Lower lobe of right lung (tissue), 2 donors: Measurements from ENCODE around the gene KLHDC8B. TPM values are rescaled to one million over a fixed set of nuclear protein-coding genes. Genes with fewer than 3 reads are reported as not detected.

Experiments used
- ATAC-seq, 2 donors: fragments of 200-7000 bp; cut with Tn5 transposase; one replicate each; pipeline ENCODE4 v1.9.1; 2020 to 2022; ENCODE audit warnings: mild to moderate bottlenecking in 2 of 2, moderate library complexity in 2 of 2
- DNase-seq: peaks from one replicate; pipeline ENCODE4 v3.0.0-alpha.2; 2020
- H3K27ac ChIP-seq: fragments of 200-600 bp; one replicate; pipeline ENCODE4 v1.8.0; 2022
- H3K27me3 ChIP-seq: fragments of 200-600 bp; one replicate; pipeline ENCODE4 v1.8.0; 2022; ENCODE audit warnings: low read depth
- H3K36me3 ChIP-seq: fragments of 200-600 bp; one replicate; pipeline ENCODE4 v1.8.0; 2022; ENCODE audit warnings: mild to moderate bottlenecking
- H3K4me1 ChIP-seq: fragments of 200-600 bp; one replicate; pipeline ENCODE4 v1.8.0; 2022
- H3K4me3 ChIP-seq: fragments of 200-600 bp; one replicate; pipeline ENCODE4 v1.8.0; 2022; ENCODE audit warnings: mild to moderate bottlenecking
- H3K9me3 ChIP-seq: fragments of 200-600 bp; one replicate; pipeline ENCODE4 v1.8.0; 2022
- CTCF ChIP-seq: fragments of 200-600 bp; IDR thresholded peaks from one replicate; pipeline ENCODE4 v1.8.0; 2022; ENCODE audit warnings: antibody characterized with exemption, mild to moderate bottlenecking
- intact Hi-C: fragments of 100-400 bp; cut with DNase I; formaldehyde crosslinking; loops from one replicate; pipeline ENCODE4 v1.11.0; 2022
- total RNA-seq: library from RNA; stranded (reverse); fragmentation: NEBNext Ultra II Directional; extraction: Animal tissue kit (Norgen Biotek cat#: 25700); gene quantifications from one replicate; pipeline ENCODE4 v1.2.1, GENCODE V29; 2021
- donor health status: DM: no; HTN: yes; CAD: no; lungs with severe emphysema.

Gene KLHDC8B
- total RNA-seq, 1 donor from 2014 or later, result 34.8 TPM

- no peak for TF ChIP-seq CTCF
- Histone ChIP-seq H3K9me3 (no peaks in the 10 kb centered on the region), H3K4me3 (peak within 1 kb of the TSS; percentile 76), H3K27ac (peak within 1 kb of the TSS; percentile 90), H3K36me3 (peaks cover 34% of the 10 kb centered on the region), H3K4me1 (peaks cover 32% of the 10 kb centered on the region), H3K27me3 (no peaks in the 10 kb centered on the region)
- DNase-seq (peak; percentile 66), ATAC-seq (peak; percentile 88 to 91)
- intact Hi-C loops, result no loop called here
These were observed 38.8 kb upstream of the KLHDC8B start, which contains the start of gene LAMB2 for GRCh38 chr3:49132437-49133225. LAMB2 (minus strand) TSS chr3:49133050; CDS start chr3:49132867, 183 bp downstream.

GRCh38 chr3:49133226-49133951 lies 38.0 kb upstream of the KLHDC8B start:
- Histone ChIP-seq H3K36me3 (peaks cover 27% of the 10 kb centered on the region), H3K9me3 (no peaks in the 10 kb centered on the region), H3K4me3 (peak overlapping the region; percentile 76), H3K27ac (peak overlapping the region; percentile 90), H3K27me3 (peaks cover 4% of the 10 kb centered on the region), H3K4me1 (peaks cover 32% of the 10 kb centered on the region)
- TF ChIP-seq CTCF, result no peak
- ATAC-seq, result peak; percentile 90 to 94
- DNase-seq, result peak; percentile 88
- intact Hi-C loops, result no loop called here

- Histone ChIP-seq H3K9me3 (no peaks in the 10 kb centered on the region), H3K4me3 (peak overlapping the region; percentile 76), H3K27me3 (peaks cover 4% of the 10 kb centered on the region), H3K36me3 (peaks cover 14% of the 10 kb centered on the region), H3K27ac (peak overlapping the region; percentile 90), H3K4me1 (peaks cover 32% of the 10 kb centered on the region)
- no peak for TF ChIP-seq CTCF
- ATAC-seq (no peak), DNase-seq (no peak)
- intact Hi-C loops, result no loop called here
These were observed 36.7 kb upstream of the KLHDC8B start for GRCh38 chr3:49134471-49135265.

GRCh38 chr3:49135499-49135898 lies 35.9 kb upstream of the KLHDC8B start:
- H3K4me3 ChIP-seq, result no peak overlapping the region
- H3K36me3 ChIP-seq, result peaks cover 6% of the 10 kb centered on the region
- no peaks in the 10 kb centered on the region for H3K9me3 ChIP-seq
- intact Hi-C loops, result no loop called here
- H3K27ac ChIP-seq, result no peak overlapping the region
- no peak for TF ChIP-seq CTCF
- peaks cover 4% of the 10 kb centered on the region for H3K27me3 ChIP-seq
- H3K4me1 ChIP-seq, result peaks cover 25% of the 10 kb centered on the region
- ATAC-seq (no peak), DNase-seq (no peak)

- no peaks in the 10 kb centered on the region for H3K9me3 ChIP-seq
- H3K4me3 ChIP-seq, result no peak overlapping the region
- no peaks in the 10 kb centered on the region for H3K4me1 ChIP-seq
- no peaks in the 10 kb centered on the region for H3K36me3 ChIP-seq
- TF ChIP-seq CTCF, result no peak
- ATAC-seq, result no peak
- intact Hi-C loops, result no loop called here
- no peak for DNase-seq
- peaks cover 4% of the 10 kb centered on the region for H3K27me3 ChIP-seq
- no peak overlapping the region for H3K27ac ChIP-seq
These were observed 31.3 kb upstream of the KLHDC8B start for GRCh38 chr3:49140080-49140479.
